NCI-H510A (cell line): ENCODE measurements around the gene GINS1.
"Not testable (repeated sequence)": the region's sequence is repeated elsewhere in the genome, so short reads cannot be mapped to it uniquely, and the experiment has no call there.

ENCODE experiments used
- DNase-seq: peaks from one replicate; lab custom pipeline; 2025; lab: John Stamatoyannopoulos, UW

GINS1 gene

DNA sequence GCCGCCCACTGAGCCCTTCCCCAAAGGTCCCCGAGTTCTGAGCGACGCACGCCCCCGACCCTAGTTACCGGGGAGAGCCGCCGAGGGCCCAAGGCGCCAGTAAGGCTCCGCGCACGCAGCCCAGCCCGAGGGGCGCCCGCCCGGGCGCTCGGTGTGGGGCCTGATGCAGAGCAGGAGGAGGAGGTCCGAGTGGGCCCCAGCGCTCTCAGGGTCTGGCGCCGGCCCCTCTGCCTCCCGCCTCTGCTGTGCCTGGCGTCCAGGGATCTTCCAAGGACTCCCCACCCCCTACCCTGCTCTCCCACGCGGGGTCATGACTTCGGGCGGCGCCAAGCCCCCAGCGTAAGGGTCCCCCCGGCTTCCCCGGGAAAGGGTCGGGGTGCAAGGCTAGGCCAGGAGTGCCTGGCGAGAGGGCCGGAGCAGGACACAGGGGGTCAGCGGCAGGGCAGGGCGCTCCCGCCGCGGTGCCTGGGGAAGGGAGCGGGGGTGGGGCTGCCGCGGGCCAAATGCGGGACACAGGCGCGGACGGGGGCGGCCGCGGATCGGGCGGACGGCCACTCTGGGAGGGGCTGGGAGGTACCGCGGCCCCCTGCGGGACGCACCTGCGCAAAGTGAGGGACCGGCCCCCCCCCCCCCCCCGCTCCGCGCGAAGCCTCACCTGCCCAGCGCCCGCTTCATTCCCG lies 17.5 kb upstream of the GINS1 start:
- DNase-seq, result peak; percentile 80

- peak; percentile 98 for DNase-seq
Observed at GRCh38 chr20:25390538-25391528, 16.6 kb upstream of the GINS1 start, which contains the start of gene ABHD12. Gene ABHD12, minus strand, starts transcription at chr20:25390835. Its CDS starts 132 bp downstream, at chr20:25390703.

GRCh38 chr20:25394276-25394675 lies 13.2 kb upstream of the GINS1 start:
- DNase-seq, result no peak

GRCh38 chr20:25394996-25395395 lies 12.5 kb upstream of the GINS1 start:
- no peak for DNase-seq

DNA sequence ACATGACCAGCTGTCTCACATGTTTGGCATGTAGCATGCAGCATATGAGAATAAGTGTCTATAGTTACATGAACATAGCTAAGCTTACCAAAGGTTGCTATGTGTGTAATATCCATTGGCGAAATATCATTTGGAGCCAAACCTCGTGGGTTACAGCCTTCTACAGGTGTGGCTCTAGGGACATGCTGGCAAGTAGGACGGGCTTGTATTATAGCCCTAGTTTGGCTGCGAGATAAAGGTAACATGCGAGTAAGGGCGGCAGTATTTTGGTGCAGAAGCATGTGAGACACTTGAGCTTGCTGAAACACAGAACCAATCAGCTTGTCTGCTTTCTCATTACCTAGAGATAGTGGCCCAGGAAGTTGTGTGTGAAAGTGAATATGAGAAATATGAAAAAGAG lies 10.4 kb upstream of the GINS1 start:
- DNase-seq, result no peak

DNA sequence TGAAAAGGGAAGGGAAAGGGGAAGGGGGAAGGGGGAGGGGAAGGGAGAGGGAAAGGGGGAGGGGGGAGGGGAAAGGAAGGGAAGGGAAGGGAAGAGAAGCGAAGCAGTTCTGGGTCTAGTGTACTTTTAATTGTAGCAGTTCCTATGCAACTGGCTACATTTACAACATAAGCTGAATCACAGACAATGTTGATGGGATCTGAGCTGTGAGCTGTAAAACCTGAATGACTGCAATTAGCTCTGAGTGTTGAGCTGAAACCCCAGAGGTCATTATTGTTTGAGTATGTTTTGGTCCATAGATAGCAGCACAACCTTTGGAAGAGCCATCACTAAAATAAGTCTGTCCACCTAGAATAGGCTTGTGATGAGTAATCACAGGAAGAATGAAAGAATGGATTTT lies 9.7 kb upstream of the GINS1 start:
- DNase-seq, result no peak

- DNase-seq, result no peak
Observed at GRCh38 chr20:25398376-25399036, 9.0 kb upstream of the GINS1 start.

- peak; percentile 65 for DNase-seq
Observed at GRCh38 chr20:25399037-25399430, 8.4 kb upstream of the GINS1 start.

DNA sequence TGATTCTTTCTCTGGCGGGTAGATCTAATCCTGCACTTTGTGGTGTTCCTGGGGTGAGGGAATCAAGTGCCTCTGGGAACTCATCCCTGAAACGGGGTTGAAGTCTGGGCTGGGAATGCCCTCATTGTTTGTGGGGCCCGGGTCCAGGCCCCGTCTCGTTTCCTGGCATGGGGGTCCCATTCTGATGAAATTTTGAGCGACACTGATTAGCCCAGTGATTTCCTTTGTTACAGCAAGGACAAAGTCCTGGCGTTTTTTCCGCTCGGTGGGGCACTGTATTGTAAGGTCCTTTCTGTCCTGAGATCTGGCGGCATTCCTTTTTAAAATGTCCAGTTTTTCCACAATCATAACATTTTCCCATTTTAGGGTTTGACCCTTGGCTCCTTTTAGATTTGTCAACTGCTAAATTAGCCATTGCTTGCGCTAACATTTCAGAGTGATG lies 7.2 kb upstream of the GINS1 start:
- not testable (repeated sequence) for DNase-seq

- DNase-seq, result no peak
Observed at GRCh38 chr20:25402583-25402982, 4.9 kb upstream of the GINS1 start.

- no peak for DNase-seq
Observed at GRCh38 chr20:25408170-25408547, 686 bp downstream of the GINS1 start.

- DNase-seq, result no peak
Observed at GRCh38 chr20:25408890-25409289, 1.4 kb downstream of the GINS1 start.

- no peak for DNase-seq
Observed at GRCh38 chr20:25418776-25419175, 11.3 kb downstream of the GINS1 start.

GRCh38 chr20:25421102-25421501 lies 13.6 kb downstream of the GINS1 start:
- no peak for DNase-seq

DNA sequence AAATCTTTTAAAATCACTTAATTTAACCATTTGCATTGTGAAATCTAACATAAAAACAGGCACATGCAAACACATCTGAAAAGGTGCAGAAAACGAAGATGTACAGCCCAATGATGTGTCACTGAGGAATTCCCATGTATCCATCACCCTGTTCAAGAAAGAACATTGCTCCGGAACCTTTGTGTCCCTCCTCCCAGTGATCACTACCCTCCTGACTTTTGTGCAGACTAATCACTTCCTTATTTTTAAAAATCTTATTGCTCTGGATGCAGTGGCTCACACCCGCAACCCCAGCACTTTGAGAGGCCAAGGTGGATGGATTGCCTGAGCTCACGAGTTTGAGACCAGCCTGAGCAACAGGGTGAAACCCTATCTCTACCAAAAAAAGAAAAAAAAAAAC lies 14.6 kb downstream of the GINS1 start:
- DNase-seq, result no peak

GRCh38 chr20:25424536-25424935 lies 17.1 kb downstream of the GINS1 start:
- no peak for DNase-seq

- no peak for DNase-seq
Observed at GRCh38 chr20:25437153-25437581, 29.7 kb downstream of the GINS1 start.

GRCh38 chr20:25439328-25439727 lies 31.9 kb downstream of the GINS1 start:
- DNase-seq, result no peak

DNA sequence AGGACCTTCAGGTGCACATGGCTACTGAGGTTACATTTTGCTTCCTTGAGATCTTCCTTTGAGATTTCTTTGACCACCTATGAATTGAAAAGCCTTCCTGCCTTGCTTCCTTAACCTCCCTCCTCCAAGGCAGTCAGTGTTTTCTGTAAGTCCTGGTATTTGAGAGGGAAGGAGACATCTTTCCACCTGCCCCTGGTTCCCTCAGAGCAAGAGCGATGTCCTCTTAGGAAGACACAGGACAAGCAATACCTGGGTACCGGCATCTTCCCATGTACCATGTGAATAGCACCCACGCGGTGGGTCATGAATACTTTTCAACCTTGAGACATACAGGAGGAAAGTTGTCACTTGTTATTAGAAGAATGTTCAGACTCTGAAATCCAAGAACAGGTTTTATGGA lies 37.1 kb downstream of the GINS1 start:
- DNase-seq, result no peak

DNA sequence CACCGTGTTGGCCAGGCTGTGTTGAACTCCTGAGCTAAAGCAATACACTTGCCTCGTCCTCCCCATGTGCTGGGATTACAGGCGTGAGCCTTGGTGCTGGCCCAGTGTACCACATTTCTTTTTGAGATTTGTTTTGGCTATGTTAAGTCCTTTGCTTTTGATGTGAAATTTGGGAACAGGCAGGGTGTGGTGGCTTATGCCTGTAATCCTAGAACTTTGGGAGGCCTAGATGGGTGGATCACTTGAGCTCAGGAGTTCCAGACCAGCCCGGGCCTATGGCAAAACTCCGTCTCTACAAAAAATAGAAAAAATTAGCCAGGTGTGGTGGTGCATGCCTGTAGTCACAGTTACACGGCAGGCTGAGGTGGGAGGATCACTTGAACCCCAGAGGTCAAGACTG lies 40.2 kb downstream of the GINS1 start:
- DNase-seq, result no peak

GRCh38 chr20:25452333-25452732 lies 44.9 kb downstream of the GINS1 start:
- DNase-seq, result no peak

DNA sequence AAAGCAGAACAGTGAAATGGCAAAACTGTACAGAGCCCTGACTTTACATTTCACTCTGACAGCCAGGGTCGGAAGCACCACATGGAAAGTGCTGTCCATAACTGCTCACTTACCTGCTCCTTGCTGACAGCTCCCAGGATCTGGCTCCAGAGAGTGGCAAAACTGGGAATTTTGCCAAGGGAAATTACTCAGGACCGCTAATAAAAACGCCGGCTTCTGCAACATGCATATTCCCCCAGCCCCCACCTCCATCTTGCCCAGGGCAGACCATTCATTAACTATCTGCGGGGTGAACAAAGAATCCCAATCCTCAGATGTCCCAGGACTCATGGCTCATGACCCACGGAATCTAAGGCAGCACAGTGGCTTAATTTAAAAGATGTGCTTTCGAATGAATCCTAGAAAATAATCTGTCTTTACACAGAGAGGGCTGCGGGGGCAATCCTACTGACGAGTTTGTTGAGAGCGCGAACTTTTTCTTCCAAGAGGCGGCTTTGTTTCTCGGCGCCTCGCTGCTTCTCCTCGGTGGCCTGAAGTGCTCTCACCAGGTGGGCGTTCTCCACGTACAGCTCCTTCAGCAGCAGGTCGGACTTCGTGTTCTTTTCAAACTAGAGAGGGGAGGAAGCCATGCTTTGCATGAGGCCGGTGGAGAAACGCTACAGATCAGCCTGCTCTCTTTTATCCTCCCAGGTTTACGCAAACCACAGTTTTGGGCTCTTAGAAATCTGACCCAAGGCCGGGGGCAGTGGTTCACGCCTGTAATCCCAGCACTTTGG lies 45.8 kb downstream of the GINS1 start:
- DNase-seq, result no peak
